T-cell (primary cell): ENCODE measurements around the gene WNT9B. TPM values are rescaled to one million over a fixed set of nuclear protein-coding genes. Genes with fewer than 3 reads are reported as not detected.

Experiments
- ATAC-seq, 4 experiments: fragments of 200-7000 bp in 3 of 4; fragments of 150-1000 bp in 1 of 4; cut with Tn5 transposase; replicated peaks in 1 of 4; 1 replicate in 3 of 4; 2 replicates in 1 of 4; pipeline ENCODE4 v1.10.0; 2021; ENCODE audit warnings: moderate library complexity in 3 of 4, mild to moderate bottlenecking in 2 of 4, moderate number of reproducible peaks in 1 of 4
- CTCF ChIA-PET, 2 donors: fragments of 300-600 bp; sonication (Branson Sonifier 250); formaldehyde crosslinking; loops; one replicate each; lab custom pipeline; 2022; ENCODE audit warnings: antibody characterized with exemption in 2 of 2; lab: Charles Lee
- POLR2A ChIA-PET, 2 donors: fragments of 300-600 bp; sonication (Branson Sonifier 250); formaldehyde crosslinking; loops; one replicate each; lab custom pipeline; 2022; ENCODE audit warnings: antibody characterized with exemption in 2 of 2; lab: Charles Lee
- DNase-seq, 35 experiments: peaks; one replicate each; pipeline versions ENCODE4 v3.0.0 to v3.0.0-alpha.2; 2013 to 2023
- H3K27ac ChIP-seq: one replicate; pipeline ENCODE4 v1.5.1; 2013; ENCODE audit warnings: low read length
- H3K27me3 ChIP-seq, 2 experiments: replicated peaks in 1 of 2; 1 replicate in 1 of 2; 2 replicates in 1 of 2; pipeline versions ENCODE4 v1.6.1 to v1.7.0; 2013; ENCODE audit warnings: low read length in 1 of 2, mixed read lengths in 1 of 2; ENCODE audit not compliant: control insufficient read depth in 2 of 2, insufficient read depth in 2 of 2; ENCODE audit errors: extremely low read depth in 1 of 2
- H3K36me3 ChIP-seq, 2 donors: 1 replicate in 1 of 2; 2 replicates in 1 of 2; pipeline versions ENCODE4 v1.6.1 to v1.7.0; 2013; ENCODE audit warnings: low read length in 1 of 2; ENCODE audit not compliant: control insufficient read depth in 2 of 2, insufficient read depth in 1 of 2; ENCODE audit errors: extremely low read depth in 1 of 2
- H3K4me1 ChIP-seq, 2 experiments: 1 replicate in 1 of 2; 2 replicates in 1 of 2; pipeline versions ENCODE4 v1.6.1 to v1.7.0; 2013; ENCODE audit warnings: low read length in 2 of 2, mixed read lengths in 1 of 2; ENCODE audit not compliant: insufficient read depth in 2 of 2, control insufficient read depth in 1 of 2; ENCODE audit errors: extremely low read depth in 1 of 2
- H3K4me3 ChIP-seq, 2 donors: 1 replicate in 1 of 2; 2 replicates in 1 of 2; pipeline versions ENCODE4 v1.5.1 to v1.7.0; 2013; ENCODE audit warnings: mild to moderate bottlenecking in 2 of 2, low read length in 1 of 2, moderate library complexity in 1 of 2; ENCODE audit not compliant: control insufficient read depth in 1 of 2; ENCODE audit errors: extremely low read depth in 1 of 2
- H3K9me3 ChIP-seq: 2 replicates; pipeline ENCODE4 v1.7.0; 2013
- H3K27ac Mint-ChIP-seq, 2 donors: one replicate each; pipeline ENCODE4 v1.8.0; 2020 to 2021; ENCODE audit warnings: mild to moderate bottlenecking in 2 of 2, mixed read lengths in 2 of 2
- H3K27me3 Mint-ChIP-seq, 2 donors: one replicate each; pipeline ENCODE4 v1.8.0; 2021 to 2022; ENCODE audit warnings: mixed read lengths in 2 of 2
- H3K36me3 Mint-ChIP-seq: one replicate; pipeline ENCODE4 v1.8.0; 2021; ENCODE audit warnings: mixed read lengths
- H3K4me1 Mint-ChIP-seq, 3 donors: one replicate each; pipeline ENCODE4 v1.8.0; 2020 to 2022; ENCODE audit warnings: mixed read lengths in 3 of 3, mild to moderate bottlenecking in 1 of 3
- H3K4me3 Mint-ChIP-seq, 3 donors: one replicate each; pipeline ENCODE4 v1.8.0; 2020 to 2022; ENCODE audit warnings: mild to moderate bottlenecking in 3 of 3, mixed read lengths in 3 of 3, moderate library complexity in 3 of 3
- H3K9me3 Mint-ChIP-seq, 3 donors: one replicate each; pipeline ENCODE4 v1.8.0; 2020 to 2022; ENCODE audit warnings: mixed read lengths in 3 of 3
- WGBS: methylation state at CpG from one replicate; pipeline ENCODE4 v1.1.5; 2013; ENCODE audit warnings: missing lambda C conversion rate; ENCODE audit not compliant: insufficient coverage; 5-methylcytosine and 5-hydroxymethylcytosine counted together
- total RNA-seq, 35 experiments: library from RNA in 6 of 35; stranded (reverse) in 6 of 35; fragments of 120-200 nt in 1 of 35; gene quantifications; one replicate each; pipeline versions ENCODE4 v1.2.1 to v1.2.4 and lab custom pipeline; 2013 to 2026

WNT9B gene
- total RNA-seq, 5 donors from 2014 or later (not counting 1 experiment from before 2014, with no cell fraction given): not detected

DNA sequence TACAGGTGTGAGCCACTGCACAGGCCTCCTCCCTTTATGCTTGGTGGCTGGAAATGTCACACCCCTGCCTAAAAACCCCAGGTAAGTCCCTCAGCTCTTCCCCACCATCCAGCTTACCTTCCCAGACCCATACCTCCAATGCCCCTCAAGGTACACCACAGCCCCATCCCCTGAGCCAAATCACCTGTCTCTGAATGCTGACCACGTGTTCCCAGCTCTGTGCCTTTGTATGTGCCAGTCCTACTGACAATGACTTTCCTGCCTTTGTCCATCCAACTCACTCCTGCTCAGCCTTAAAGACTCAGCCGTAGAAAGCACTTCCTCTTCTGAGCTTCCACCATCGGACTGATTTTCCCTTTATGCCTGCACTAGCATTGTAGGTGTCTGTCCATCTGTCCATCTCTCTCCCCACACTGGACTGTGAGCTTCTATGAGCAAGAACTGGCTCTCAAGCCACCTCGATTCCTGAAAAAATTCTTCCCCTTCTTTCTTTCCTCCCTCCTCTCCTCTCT is 40.9 kb downstream of the WNT9B start:
- no peak overlapping the region for H3K4me3 Mint-ChIP-seq

DNA sequence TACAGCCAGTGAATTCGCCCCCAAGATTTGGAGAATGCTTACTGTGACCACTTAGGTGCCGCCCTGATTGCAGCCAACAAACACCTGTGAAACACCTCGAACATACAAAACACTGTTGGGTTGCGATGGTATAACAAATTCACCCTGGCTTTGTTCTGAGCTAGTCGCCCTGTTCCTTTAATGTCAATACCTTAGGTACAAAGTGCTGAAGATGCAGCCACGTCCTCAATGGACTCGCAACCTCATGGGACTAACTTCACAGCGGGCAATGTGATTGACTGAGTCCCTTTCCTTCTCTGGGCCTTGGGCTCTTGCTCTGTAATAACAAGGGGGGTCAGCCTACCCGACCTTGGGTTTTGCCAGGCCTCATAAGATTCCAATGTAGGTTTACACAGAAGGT is 42.6 kb downstream of the WNT9B start:
- H3K27me3 ChIP-seq: peaks cover 0 to 52% of the 10 kb centered on the region in 2 experiments
- POLR2A ChIA-PET: no interaction called here

More for the DNA sequence above, 40.9 kb downstream of the WNT9B start:
- Mint-ChIP-seq H3K9me3 (no peaks in the 10 kb centered on the region), H3K36me3 (no peaks in the 10 kb centered on the region), H3K4me1 (no peaks in the 10 kb centered on the region), H3K27ac (no peak overlapping the region), H3K27me3 (peaks cover 9 to 24% of the 10 kb centered on the region in 2 donors)
- Histone ChIP-seq H3K36me3 (no peaks in the 10 kb centered on the region), H3K27ac (no peak overlapping the region), H3K9me3 (no peaks in the 10 kb centered on the region), H3K4me3 (no peak overlapping the region), H3K4me1 (no peaks in the 10 kb centered on the region), H3K27me3 (peaks cover 0 to 47% of the 10 kb centered on the region in 2 experiments)
- ChIA-PET CTCF (no interaction called here), POLR2A (interaction anchor here (0.6 kb wide), 2 partner anchors 19 to 96 kb away, joined by 3 to 10 read pairs; no protein-coding TSS in a partner anchor)
- 44% methylated on average over 3 of the region's 4 CpGs for WGBS
- ATAC-seq (no peak), DNase-seq (no peak)

DNA sequence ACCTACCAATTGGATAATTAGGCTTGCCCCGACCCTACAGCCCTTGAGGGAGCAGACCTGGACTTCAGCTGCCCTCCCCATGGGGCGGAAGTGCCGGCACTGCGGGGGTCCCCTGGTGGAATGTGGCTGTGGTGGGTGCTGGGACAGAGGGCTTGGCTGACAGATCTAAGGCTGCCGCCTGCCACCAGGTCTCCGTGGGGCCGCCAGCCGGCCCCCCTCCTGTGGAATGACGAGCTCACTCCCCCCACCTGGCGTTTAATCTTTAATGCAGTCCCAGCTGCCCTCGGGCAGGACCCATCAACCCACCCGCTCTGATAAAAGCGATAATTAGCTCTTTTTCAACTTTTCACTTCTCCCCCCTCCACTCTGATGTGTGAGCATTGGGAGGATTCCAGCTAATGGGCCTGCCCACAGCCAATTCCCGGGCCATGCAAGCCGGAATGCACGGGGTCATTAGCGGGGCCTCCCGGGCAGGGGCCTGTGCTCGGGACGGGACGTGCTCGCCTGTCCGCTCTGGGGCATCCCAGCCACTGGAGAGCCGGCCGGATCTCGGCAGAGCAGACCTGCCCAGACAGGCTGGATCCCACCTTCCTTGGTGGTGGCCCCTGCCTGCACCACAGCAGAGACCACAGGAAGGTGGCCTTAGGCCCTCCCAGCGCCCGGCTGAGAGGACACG is 43.2 kb downstream of the WNT9B start:
- peaks cover 12 to 27% of the 10 kb centered on the region in 2 donors for H3K27me3 Mint-ChIP-seq
- ChIA-PET CTCF (no interaction called here), POLR2A (no interaction called here)
- ATAC-seq (no peak), DNase-seq (no peak)
- H3K9me3 Mint-ChIP-seq: peaks cover 0 to 7% (median 6%) of the 10 kb centered on the region in 3 donors
- no peaks in the 10 kb centered on the region for H3K4me1 Mint-ChIP-seq
- H3K27ac Mint-ChIP-seq: no peak overlapping the region
- H3K4me1 ChIP-seq: no peaks in the 10 kb centered on the region
- no peaks in the 10 kb centered on the region for H3K36me3 Mint-ChIP-seq
- WGBS: 93% methylated on average over 21 of the region's 29 CpGs
- peaks cover 0 to 51% of the 10 kb centered on the region in 2 experiments for H3K27me3 ChIP-seq
- H3K36me3 ChIP-seq: no peaks in the 10 kb centered on the region
- H3K27ac ChIP-seq: no peak overlapping the region
- H3K4me3 ChIP-seq: no peak overlapping the region
- H3K4me3 Mint-ChIP-seq: no peak overlapping the region
- H3K9me3 ChIP-seq: no peaks in the 10 kb centered on the region

More for the DNA sequence above, 42.6 kb downstream of the WNT9B start:
- no peak for ATAC-seq
- Histone ChIP-seq H3K4me3 (no peak overlapping the region), H3K27ac (no peak overlapping the region), H3K36me3 (no peaks in the 10 kb centered on the region), H3K9me3 (no peaks in the 10 kb centered on the region), H3K4me1 (no peaks in the 10 kb centered on the region)
- CTCF ChIA-PET: no interaction called here
- 76% methylated on average over 8 of the region's 9 CpGs for WGBS
- Mint-ChIP-seq H3K27me3 (peaks cover 12 to 27% of the 10 kb centered on the region in 2 donors), H3K9me3 (peaks cover 0 to 7% (median 6%) of the 10 kb centered on the region in 3 donors), H3K4me3 (no peak overlapping the region), H3K36me3 (no peaks in the 10 kb centered on the region), H3K27ac (no peak overlapping the region), H3K4me1 (no peaks in the 10 kb centered on the region)
- no peak for DNase-seq

DNA sequence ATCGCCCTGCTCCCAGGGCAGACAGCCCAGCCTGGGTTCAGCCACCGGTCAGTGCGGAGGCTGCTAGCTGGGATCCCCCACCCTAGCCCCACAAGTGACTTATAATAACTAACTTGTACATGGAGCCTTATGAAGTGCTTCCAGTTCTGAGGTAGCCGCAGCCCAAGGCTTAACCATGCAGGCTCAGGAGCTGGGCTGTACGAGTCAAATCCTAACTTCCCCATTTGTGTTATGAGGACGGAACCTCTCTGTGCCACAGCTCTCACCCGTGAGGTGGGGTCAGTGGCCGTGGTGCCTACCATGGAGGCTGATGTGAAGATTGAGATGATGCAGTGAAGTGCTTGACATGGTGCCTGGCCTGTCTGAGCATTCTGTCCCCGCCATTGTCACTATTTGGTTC is 43.8 kb downstream of the WNT9B start:
- Histone ChIP-seq H3K27ac (no peak overlapping the region), H3K27me3 (peaks cover 0 to 50% of the 10 kb centered on the region in 2 experiments), H3K36me3 (no peaks in the 10 kb centered on the region), H3K9me3 (no peaks in the 10 kb centered on the region), H3K4me1 (no peaks in the 10 kb centered on the region), H3K4me3 (no peak overlapping the region)
- POLR2A ChIA-PET: no interaction called here
- Mint-ChIP-seq H3K36me3 (no peaks in the 10 kb centered on the region), H3K4me3 (no peak overlapping the region), H3K27me3 (peaks cover 12 to 27% of the 10 kb centered on the region in 2 donors), H3K9me3 (peaks cover 0 to 7% (median 6%) of the 10 kb centered on the region in 3 donors), H3K27ac (no peak overlapping the region), H3K4me1 (no peaks in the 10 kb centered on the region)
- WGBS: 57% methylated on average over 5 of the region's 9 CpGs
- DNase-seq (no peak), ATAC-seq (no peak)
- CTCF ChIA-PET: interaction anchor here in 1 of 2 donors (0.5 kb wide), 1 partner anchor 729 kb away, joined by 3 read pairs; no protein-coding TSS in a partner anchor

DNA sequence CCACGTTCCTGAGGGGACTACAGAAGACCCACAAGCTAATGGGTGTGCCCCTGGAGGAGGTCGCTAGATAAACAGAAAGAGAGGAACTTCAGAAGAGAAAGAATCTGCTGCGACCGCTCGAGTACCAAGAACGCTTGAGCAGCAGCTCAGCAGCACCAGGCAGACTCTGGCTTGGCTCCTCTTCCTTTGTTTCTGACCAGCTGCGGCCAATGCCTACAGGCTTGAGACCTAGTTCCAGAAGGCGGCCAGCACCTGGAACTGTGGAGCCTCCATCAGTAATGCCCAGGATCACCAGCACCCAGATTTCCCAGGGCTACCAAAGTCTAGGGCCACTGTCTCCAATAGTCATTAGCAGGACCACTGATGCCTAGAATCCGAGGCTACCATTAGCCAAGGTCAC is 45.6 kb downstream of the WNT9B start:
- no peaks in the 10 kb centered on the region for H3K4me1 Mint-ChIP-seq
- H3K27ac Mint-ChIP-seq: no peak overlapping the region
- peaks cover 7 to 21% of the 10 kb centered on the region in 2 donors for H3K27me3 Mint-ChIP-seq
- DNase-seq (no peak), ATAC-seq (no peak)
- peaks cover 0 to 43% of the 10 kb centered on the region in 2 experiments for H3K27me3 ChIP-seq
- CTCF ChIA-PET: no interaction called here
- WGBS: 82% methylated on average over 8 of the region's 9 CpGs
- no peak overlapping the region for H3K4me3 ChIP-seq
- H3K4me3 Mint-ChIP-seq: no peak overlapping the region
- H3K36me3 ChIP-seq: no peaks in the 10 kb centered on the region
- no peaks in the 10 kb centered on the region for H3K36me3 Mint-ChIP-seq
- POLR2A ChIA-PET: no interaction called here
- no peaks in the 10 kb centered on the region for H3K9me3 ChIP-seq
- H3K27ac ChIP-seq: no peak overlapping the region
- peaks cover 0 to 7% (median 6%) of the 10 kb centered on the region in 3 donors for H3K9me3 Mint-ChIP-seq
- no peaks in the 10 kb centered on the region for H3K4me1 ChIP-seq

DNA sequence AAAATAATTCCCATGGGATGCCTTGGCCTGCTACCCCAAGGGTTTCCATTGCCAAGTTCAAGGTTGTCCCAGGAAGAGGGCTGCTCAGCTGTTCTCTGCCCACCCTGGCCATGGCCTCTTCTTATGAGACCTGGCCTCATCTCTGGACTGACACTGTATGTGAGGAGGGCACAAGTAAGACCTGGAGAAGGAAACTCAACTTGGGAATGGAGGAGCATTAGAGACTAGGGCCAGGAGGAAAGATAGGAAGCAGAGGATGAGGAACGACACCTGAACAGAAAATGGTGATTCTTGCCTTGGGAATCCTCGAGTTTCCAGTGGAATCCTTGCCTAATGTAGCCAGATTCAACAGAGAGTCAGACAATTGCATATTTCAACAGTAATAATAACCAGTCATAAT is 47.0 kb downstream of the WNT9B start:
- H3K9me3 ChIP-seq: no peaks in the 10 kb centered on the region
- no peak overlapping the region for H3K4me3 ChIP-seq
- H3K27me3 ChIP-seq: peaks cover 0 to 36% of the 10 kb centered on the region in 2 experiments
- ATAC-seq: no peak
- H3K36me3 ChIP-seq: no peaks in the 10 kb centered on the region
- H3K4me1 ChIP-seq: no peaks in the 10 kb centered on the region
- Mint-ChIP-seq H3K4me3 (no peak overlapping the region), H3K27me3 (peaks cover 8 to 14% of the 10 kb centered on the region in 2 donors), H3K36me3 (no peaks in the 10 kb centered on the region), H3K4me1 (no peaks in the 10 kb centered on the region), H3K27ac (no peak overlapping the region), H3K9me3 (peaks cover 0 to 7% (median 6%) of the 10 kb centered on the region in 3 donors)
- no peak for DNase-seq
- WGBS: no CpG with 5 or more reads among the region's 2 CpGs
- POLR2A ChIA-PET: no interaction called here
- no peak overlapping the region for H3K27ac ChIP-seq
- CTCF ChIA-PET: no interaction called here
